Endothelial cell of umbilical vein (primary cell): ENCODE results near the gene KBTBD13. TPM values are rescaled to one million over a fixed set of nuclear protein-coding genes. Genes with fewer than 3 reads are reported as not detected.

ENCODE experiments used
- BruUV-seq: library from RNA; stranded (reverse); fragments of 400-500 nt; replicated peaks from 2 replicates; lab custom pipeline; 2021; lab: Mats Ljungman, UMichigan
- CTCF ChIA-PET: fragments of 300-600, 350-600 bp; sonication (Branson Sonifier 250); formaldehyde crosslinking; loops from one replicate; lab custom pipeline; 2021; ENCODE audit warnings: antibody characterized with exemption, inconsistent platforms; lab: Charles Lee
- POLR2A ChIA-PET: fragments of 300-600, 350-600 bp; sonication (Branson Sonifier 250); formaldehyde crosslinking; loops from one replicate; lab custom pipeline; 2021; ENCODE audit warnings: antibody characterized with exemption, inconsistent platforms; lab: Charles Lee
- DNase-seq: peaks from one replicate; pipeline ENCODE4 v3.0.0-alpha.2; 2011; ENCODE audit warnings: low read depth, low spot score
- FAIRE-seq: peaks from 2 replicates; lab custom pipeline; 2011; peaks lifted over from hg19 to GRCh38; lab: Jason Lieb, UNC
- H2AFZ ChIP-seq: 2 replicates; pipeline ENCODE4 v1.6.0; 2012; ENCODE audit warnings: low read depth, low read length, control low read depth, inconsistent platforms
- H3K27ac ChIP-seq: 2 replicates; pipeline ENCODE4 v1.5.1; 2011; ENCODE audit warnings: low read depth, mild to moderate bottlenecking, control low read depth, low read length, moderate library complexity; ENCODE audit not compliant: insufficient read depth
- H3K27me3 ChIP-seq, 2 experiments: 2 replicates each; pipeline versions ENCODE4 v1.6.0 to v1.6.1; 2011; ENCODE audit warnings: low read length in 2 of 2, mixed read lengths in 1 of 2; ENCODE audit not compliant: control insufficient read depth in 2 of 2, insufficient read depth in 2 of 2
- H3K36me3 ChIP-seq, 2 experiments: 2 replicates in 1 of 2; 3 replicates in 1 of 2; pipeline ENCODE4 v1.5.1; 2011; ENCODE audit warnings: low read length in 2 of 2, mild to moderate bottlenecking in 1 of 2, moderate library complexity in 1 of 2; ENCODE audit not compliant: control insufficient read depth in 2 of 2, insufficient read depth in 2 of 2; ENCODE audit errors: extremely low read depth in 1 of 2
- H3K4me1 ChIP-seq: 3 replicates; pipeline ENCODE4 v1.5.1; 2011; ENCODE audit warnings: mild to moderate bottlenecking, low read length; ENCODE audit not compliant: control insufficient read depth, insufficient read depth; ENCODE audit errors: extremely low read depth
- H3K4me2 ChIP-seq: 2 replicates; pipeline ENCODE4 v1.6.1; 2011; ENCODE audit warnings: low read length, control low read depth, mixed read lengths; ENCODE audit not compliant: insufficient read depth
- H3K4me3 ChIP-seq, 3 experiments: fragments of 200-600 bp in 1 of 3; sonication (generic), shearing (Covaris generic) in 1 of 3; replicated peaks in 1 of 3; 2 replicates each; pipeline ENCODE4 v1.5.1; 2011 to 2016; ENCODE audit warnings: control low read depth in 3 of 3, low read length in 3 of 3, mild to moderate bottlenecking in 2 of 3, inconsistent platforms in 1 of 3, low read depth in 1 of 3, moderate library complexity in 1 of 3; ENCODE audit not compliant: insufficient read depth in 1 of 3
- H3K79me2 ChIP-seq: 2 replicates; pipeline ENCODE4 v1.6.0; 2012; ENCODE audit warnings: low read length, inconsistent platforms; ENCODE audit not compliant: control insufficient read depth, insufficient read depth
- H3K9ac ChIP-seq: replicated peaks from 2 replicates; pipeline ENCODE3; 2011; ENCODE audit warnings: low read length, control low read depth; ENCODE audit not compliant: insufficient read depth; ENCODE audit errors: extremely low read depth
- H3K9me1 ChIP-seq: replicated peaks from 3 replicates; pipeline ENCODE4 v1.6.0; 2011; ENCODE audit warnings: mild to moderate bottlenecking, low read length; ENCODE audit not compliant: control insufficient read depth, insufficient read depth; ENCODE audit errors: extremely low read depth
- H3K9me3 ChIP-seq: replicated peaks from 2 replicates; pipeline ENCODE4 v1.5.1; 2012; ENCODE audit warnings: low read length, inconsistent platforms; ENCODE audit not compliant: control insufficient read depth, insufficient read depth
- H4K20me1 ChIP-seq: replicated peaks from 2 replicates; pipeline ENCODE3; 2011; ENCODE audit warnings: mild to moderate bottlenecking, low read length; ENCODE audit not compliant: control insufficient read depth, insufficient read depth; ENCODE audit errors: extremely low read depth
- CTCF ChIP-seq, 2 donors: IDR thresholded peaks; 1 replicate in 1 of 2; 2 replicates in 1 of 2; pipeline ENCODE4 v1.5.1; 2011; ENCODE audit warnings: low read length in 2 of 2, mild to moderate bottlenecking in 2 of 2, moderate library complexity in 2 of 2, control low read depth in 1 of 2, inconsistent platforms in 1 of 2, low read depth in 1 of 2; ENCODE audit not compliant: insufficient read depth in 1 of 2; ENCODE audit errors: extremely low read depth in 1 of 2
- EZH2 ChIP-seq: IDR thresholded peaks from 2 replicates; pipeline ENCODE4 v1.6.1; 2012; ENCODE audit warnings: borderline replicate concordance, low read depth, mild to moderate bottlenecking, moderate library complexity, low read length, inconsistent platforms; ENCODE audit not compliant: severe bottlenecking
- FOS ChIP-seq: IDR thresholded peaks from 2 replicates; pipeline ENCODE4 v1.6.1; 2011; ENCODE audit warnings: mild to moderate bottlenecking, low read length, moderate library complexity, borderline replicate concordance; ENCODE audit not compliant: insufficient read depth
- GATA2 ChIP-seq: IDR thresholded peaks from 2 replicates; pipeline ENCODE4 v1.7.0; 2011; ENCODE audit warnings: low read depth, mild to moderate bottlenecking, moderate library complexity, mixed read lengths, low read length; ENCODE audit not compliant: insufficient read length, insufficient read depth
- JUN ChIP-seq: IDR thresholded peaks from 2 replicates; pipeline ENCODE4 v1.6.1; 2011; ENCODE audit warnings: borderline replicate concordance, low read depth; ENCODE audit not compliant: insufficient read length, insufficient read depth
- MAX ChIP-seq: IDR thresholded peaks from 2 replicates; pipeline ENCODE4 v1.6.1; 2011; ENCODE audit not compliant: insufficient read depth, insufficient read length
- MYC ChIP-seq: IDR thresholded peaks from one replicate; pipeline ENCODE4 v1.6.1; 2011; ENCODE audit warnings: mild to moderate bottlenecking, low read depth, low read length
- POLR2A ChIP-seq: IDR thresholded peaks from 2 replicates; pipeline ENCODE4 v1.6.1; 2012; ENCODE audit warnings: low read depth, mild to moderate bottlenecking, control low read depth, low read length
- POLR2AphosphoS5 ChIP-seq: IDR thresholded peaks from 2 replicates; pipeline ENCODE4 v1.6.1; 2012; ENCODE audit warnings: low read depth, mild to moderate bottlenecking, control low read depth, low read length, moderate library complexity; ENCODE audit not compliant: insufficient read depth
- dilution Hi-C: fragments of 300-500 bp; cut with MboI; formaldehyde crosslinking; loops from one replicate; pipeline ENCODE4 v1.15.0; 2019; ENCODE audit warnings: low sequenced_read_pairs; ENCODE audit not compliant: extremely low pct_ligation_motif_present
- intact Hi-C: fragments of 100-400 bp; cut with micrococcal nuclease; formaldehyde crosslinking; loops from one replicate; pipeline ENCODE4 v1.10.0; 2022
- polyA plus RNA-seq, 4 experiments: library from polyadenylated mRNA; depleted of rRNA in 3 of 4; stranded (reverse) in 3 of 4; unstranded in 1 of 4; fragments of >200 nt; gene quantifications; 2 replicates each; pipeline versions ENCODE4 v1.2.1 to v1.2.3, GENCODE V29; 2011 to 2012; ENCODE audit warnings: missing spikeins in 1 of 4
- total RNA-seq: library from RNA; stranded (reverse); gene quantifications from 2 replicates; pipeline ENCODE4 v1.2.3, GENCODE V29; 2021

KBTBD13 gene
- total and polyA plus RNA-seq, 2 donors (not counting 3 experiments of a cell fraction or from before 2014, with no cell fraction given), result not detected

- Histone ChIP-seq H3K9ac (no peak overlapping the region), H3K9me1 (no peaks in the 10 kb centered on the region), H3K4me1 (no peaks in the 10 kb centered on the region), H2AFZ (no peak overlapping the region), H3K4me2 (no peak overlapping the region), H3K27me3 (peaks cover 38 to 44% of the 10 kb centered on the region in 2 experiments), H3K79me2 (no peaks in the 10 kb centered on the region), H4K20me1 (no peaks in the 10 kb centered on the region), H3K4me3 (no peak overlapping the region), H3K27ac (no peak overlapping the region), H3K9me3 (no peaks in the 10 kb centered on the region), H3K36me3 (no peaks in the 10 kb centered on the region)
- no peak for TF ChIP-seq POLR2A
- no peak for TF ChIP-seq POLR2AphosphoS5
- no peak for TF ChIP-seq FOS
- no peak for TF ChIP-seq MAX
- no peak for TF ChIP-seq JUN
- TF ChIP-seq EZH2, result no peak
- no peak for TF ChIP-seq MYC
- TF ChIP-seq GATA2, result no peak
- TF ChIP-seq CTCF (IDR thresholded peaks at IDR 0.05; ENCODE audit: extremely low read depth in 1 of 2, insufficient read depth in 1 of 2, low read depth in 1 of 2, low read length in 2 of 2), result no peak
- POLR2A ChIA-PET, result no interaction called here
- DNase-seq (no peak), FAIRE-seq (no peak)
- intact Hi-C loops, result no loop called here
- CTCF ChIA-PET, result interaction anchor here (1.1 to 8.8 kb wide), 11 partner anchors 9 to 128 kb away, joined by 3 to 64 read pairs (median 5); no protein-coding TSS in a partner anchor
- no TSS peak for BruUV-seq
- dilution Hi-C loops, result no loop called here
Observed at GRCh38 chr15:65083262-65083701, 6.7 kb downstream of the KBTBD13 start.
